Hepatocyte (in vitro differentiated cells): ENCODE measurements around the gene TBXAS1. TPM values are rescaled to one million over a fixed set of nuclear protein-coding genes. Genes with fewer than 3 reads are reported as not detected.

ENCODE experiments used
- DNase-seq: peaks from one replicate; pipeline ENCODE4 v3.0.0-alpha.2; 2016; ENCODE audit warnings: low spot score
- H2AFZ ChIP-seq: fragments of 200-600 bp; sonication (generic); 2 replicates; pipeline ENCODE4 v1.6.0; 2016; ENCODE audit warnings: antibody characterized with exemption, mild to moderate bottlenecking
- H3K27ac ChIP-seq: fragments of 200-600 bp; sonication (generic); 2 replicates; pipeline ENCODE4 v1.5.1; 2016; ENCODE audit warnings: mild to moderate bottlenecking
- H3K27me3 ChIP-seq: fragments of 200-600 bp; sonication (generic); 2 replicates; pipeline ENCODE4 v1.6.1; 2016
- H3K36me3 ChIP-seq: fragments of 200-600 bp; sonication (generic); replicated peaks from 2 replicates; pipeline ENCODE4 v1.5.1; 2016; ENCODE audit warnings: low read depth; ENCODE audit not compliant: insufficient read depth
- H3K4me1 ChIP-seq: fragments of 200-600 bp; sonication (generic); 2 replicates; pipeline ENCODE4 v1.5.1; 2016; ENCODE audit warnings: mild to moderate bottlenecking, moderate library complexity; ENCODE audit not compliant: insufficient read depth
- H3K4me2 ChIP-seq: fragments of 200-600 bp; sonication (generic); 2 replicates; pipeline ENCODE4 v1.6.0; 2016
- H3K4me3 ChIP-seq: fragments of 200-600 bp; sonication (generic); 2 replicates; pipeline ENCODE4 v1.5.1; 2016; ENCODE audit warnings: mild to moderate bottlenecking
- H3K79me2 ChIP-seq: fragments of 200-600 bp; sonication (generic); 2 replicates; pipeline ENCODE4 v1.6.0; 2017; ENCODE audit warnings: mild to moderate bottlenecking
- H3K9me2 ChIP-seq: fragments of 200-600 bp; sonication (generic); replicated peaks from 2 replicates; pipeline ENCODE4 v1.6.0; 2017; ENCODE audit warnings: mild to moderate bottlenecking; ENCODE audit not compliant: insufficient read depth
- H3K9me3 ChIP-seq: fragments of 200-600 bp; sonication (generic); 2 replicates; pipeline ENCODE4 v1.5.1; 2016; ENCODE audit warnings: low read depth, mild to moderate bottlenecking
- H4K20me1 ChIP-seq: fragments of 200-600 bp; sonication (generic); 2 replicates; pipeline ENCODE4 v1.6.0; 2016; ENCODE audit warnings: mild to moderate bottlenecking; ENCODE audit not compliant: insufficient read depth, poor library complexity, severe bottlenecking
- CTCF ChIP-seq: fragments of 200-600 bp; sonication (generic); IDR thresholded peaks from 2 replicates; pipeline ENCODE4 v1.5.1; 2016; ENCODE audit warnings: antibody characterized with exemption, mild to moderate bottlenecking; ENCODE audit not compliant: poor library complexity
- EZH2 ChIP-seq: fragments of 200-600 bp; sonication (generic); IDR thresholded peaks from 2 replicates; pipeline ENCODE4 v1.6.1; 2016; ENCODE audit warnings: antibody characterized with exemption, mild to moderate bottlenecking, borderline replicate concordance
- EZH2phosphoT487 ChIP-seq: fragments of 200-600 bp; sonication (generic); IDR thresholded peaks from one replicate; pipeline ENCODE4 v1.6.1; 2018; ENCODE audit warnings: antibody characterized with exemption, mild to moderate bottlenecking, low read depth, moderate library complexity; ENCODE audit not compliant: unreplicated experiment, severe bottlenecking
- WGBS: methylation state at CpG from one replicate; pipeline ENCODE4 v1.1.6; 2016; ENCODE audit warnings: low lambda C conversion rate; ENCODE audit errors: missing lambda C conversion rate; 5-methylcytosine and 5-hydroxymethylcytosine counted together
- polyA plus RNA-seq: library from polyadenylated mRNA; unstranded; fragments of >200 nt; fragmentation: Nextera tagmentation; extraction: Ambion mirVana; gene quantifications from 2 replicates; pipeline ENCODE4 v1.2.1, GENCODE V29; 2016
- total RNA-seq: library from RNA; depleted of rRNA; stranded (reverse); fragments of >200 nt; gene quantifications from 2 replicates; pipeline ENCODE4 v1.2.3, GENCODE V29; 2014

Gene TBXAS1
- total and polyA plus RNA-seq, 2 experiments from 2014 or later: 3.9 to 11.5 TPM

DNA sequence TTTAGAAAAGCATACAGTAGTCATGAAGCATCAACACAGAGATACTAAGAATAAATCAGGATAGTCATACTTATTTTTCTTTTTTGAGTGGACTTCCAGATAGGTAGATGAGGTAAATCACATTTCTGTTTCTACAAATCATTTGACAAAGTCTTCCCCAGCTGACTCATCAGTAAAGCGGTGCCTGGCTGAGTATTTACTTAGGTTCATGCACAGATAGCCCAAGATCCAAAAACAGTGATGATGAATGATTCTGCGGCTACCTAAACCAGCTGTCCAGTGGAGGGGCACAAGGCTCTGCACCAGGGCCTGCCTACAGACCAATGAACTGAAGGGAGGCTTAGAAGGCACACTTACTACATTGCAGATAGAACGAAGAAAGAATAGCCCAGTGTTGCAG, 120.6 kb downstream of the TBXAS1 start:
- H2AFZ ChIP-seq: no peak overlapping the region
- no peak for DNase-seq
- WGBS: 91% methylated on average over 3 of the region's 3 CpGs
- no peaks in the 10 kb centered on the region for H3K27me3 ChIP-seq
- TF ChIP-seq CTCF (no peak), EZH2 (no peak), EZH2phosphoT487 (no peak)
- no peak overlapping the region for H3K4me3 ChIP-seq
- no peaks in the 10 kb centered on the region for H3K79me2 ChIP-seq
- no peaks in the 10 kb centered on the region for H3K9me2 ChIP-seq
- no peak overlapping the region for H3K4me2 ChIP-seq
- H4K20me1 ChIP-seq: no peaks in the 10 kb centered on the region
- no peaks in the 10 kb centered on the region for H3K9me3 ChIP-seq
- H3K27ac ChIP-seq: no peak overlapping the region
- peaks cover 11% of the 10 kb centered on the region for H3K4me1 ChIP-seq
- H3K36me3 ChIP-seq: no peaks in the 10 kb centered on the region

- 77% methylated on average over 10 of the region's 10 CpGs for WGBS
- H3K79me2 ChIP-seq: no peaks in the 10 kb centered on the region
- no peak overlapping the region for H2AFZ ChIP-seq
- DNase-seq: no peak
- TF ChIP-seq EZH2phosphoT487: no peak
- no peak for TF ChIP-seq CTCF
- TF ChIP-seq EZH2: no peak
- no peaks in the 10 kb centered on the region for H3K27me3 ChIP-seq
- no peaks in the 10 kb centered on the region for H3K9me2 ChIP-seq
- peaks cover 17% of the 10 kb centered on the region for H3K4me1 ChIP-seq
- H4K20me1 ChIP-seq: no peaks in the 10 kb centered on the region
- H3K36me3 ChIP-seq: no peaks in the 10 kb centered on the region
- no peak overlapping the region for H3K4me2 ChIP-seq
- H3K4me3 ChIP-seq: no peak overlapping the region
- H3K27ac ChIP-seq: no peak overlapping the region
- H3K9me3 ChIP-seq: no peaks in the 10 kb centered on the region
Measured at GRCh38 chr7:139950881-139951525, 121.9 kb downstream of the TBXAS1 start.

- Histone ChIP-seq H3K4me3 (no peak overlapping the region), H3K4me2 (no peak overlapping the region), H3K9me2 (no peaks in the 10 kb centered on the region), H3K27me3 (no peaks in the 10 kb centered on the region), H3K36me3 (no peaks in the 10 kb centered on the region), H3K79me2 (no peaks in the 10 kb centered on the region), H3K4me1 (peaks cover 19% of the 10 kb centered on the region), H3K9me3 (no peaks in the 10 kb centered on the region), H4K20me1 (no peaks in the 10 kb centered on the region), H2AFZ (no peak overlapping the region), H3K27ac (no peak overlapping the region)
- DNase-seq: no peak
- TF ChIP-seq EZH2phosphoT487: no peak
- TF ChIP-seq EZH2: no peak
- TF ChIP-seq CTCF: no peak
- WGBS: 49% methylated on average over 7 of the region's 7 CpGs
Measured at GRCh38 chr7:139953229-139953628, 124.2 kb downstream of the TBXAS1 start.
